ENCODE data around the gene ANKRD7.

- no peak for TF ChIP-seq CTCF (IDR thresholded peaks at IDR 0.05; ENCODE audit: low read depth, low read length)
- TF ChIP-seq EZH2phosphoT487 (IDR thresholded peaks at IDR 0.05; ENCODE audit: low read depth) = no peak
Observed at GRCh38 chr7:118202061-118202460, 22.4 kb upstream of the ANKRD7 start.
